IMR-90 (cell line): ENCODE measurements around the gene SLC3A2. TPM values are rescaled to one million over a fixed set of nuclear protein-coding genes. Genes with fewer than 3 reads are reported as not detected.

Experiments
- ATAC-seq: fragments of 200-7000 bp; cut with Tn5 transposase; 2 replicates; pipeline ENCODE4 v1.9.1; 2020; ENCODE audit warnings: low read depth, mild to moderate bottlenecking, moderate library complexity
- BruUV-seq: library from RNA; stranded (reverse); fragments of 400-500 nt; replicated peaks from 2 replicates; lab custom pipeline; 2021; lab: Mats Ljungman, UMichigan
- CTCF ChIA-PET: fragments of 300-600 bp; formaldehyde crosslinking; extraction: SDS; loops from one replicate; lab custom pipeline; 2021; ENCODE audit warnings: antibody characterized with exemption; lab: Yijun Ruan, JAX
- POLR2A ChIA-PET: fragments of 300-600 bp; sonication (Branson Sonifier 250); formaldehyde crosslinking; loops from one replicate; lab custom pipeline; 2022; ENCODE audit warnings: antibody characterized with exemption; ENCODE audit not compliant: unreplicated experiment; lab: Charles Lee
- DNase-seq: peaks from one replicate; pipeline ENCODE4 v3.0.0; 2013
- H2AFZ ChIP-seq: replicated peaks from 2 replicates; pipeline ENCODE3; 2013; ENCODE audit warnings: low read length, mild to moderate bottlenecking; ENCODE audit not compliant: poor library complexity
- H2AK5ac ChIP-seq: 2 replicates; pipeline ENCODE4 v1.6.1; 2013; ENCODE audit warnings: low read depth, low read length, inconsistent platforms
- H2AK9ac ChIP-seq: replicated peaks from 2 replicates; pipeline ENCODE3; 2013; ENCODE audit warnings: mild to moderate bottlenecking, low read depth, low read length, moderate library complexity; ENCODE audit not compliant: poor library complexity
- H2BK120ac ChIP-seq: 2 replicates; pipeline ENCODE4 v1.6.1; 2013; ENCODE audit warnings: low read depth, low read length, inconsistent platforms
- H2BK15ac ChIP-seq: 3 replicates; pipeline ENCODE4 v1.6.1; 2013; ENCODE audit warnings: low read depth, low read length, inconsistent platforms
- H2BK20ac ChIP-seq: 2 replicates; pipeline ENCODE4 v1.6.1; 2013; ENCODE audit warnings: low read depth, mild to moderate bottlenecking, inconsistent platforms, low read length, moderate library complexity
- H2BK5ac ChIP-seq: 2 replicates; pipeline ENCODE4 v1.6.1; 2013; ENCODE audit warnings: mild to moderate bottlenecking, low read depth, low read length, inconsistent platforms; ENCODE audit not compliant: poor library complexity, severe bottlenecking
- H3K14ac ChIP-seq: replicated peaks from 2 replicates; pipeline ENCODE4 v1.6.1; 2013; ENCODE audit warnings: low read depth, low read length, inconsistent platforms
- H3K18ac ChIP-seq: 2 replicates; pipeline ENCODE4 v1.6.1; 2013; ENCODE audit warnings: low read depth, low read length, control low read depth
- H3K23ac ChIP-seq: 2 replicates; pipeline ENCODE4 v1.6.1; 2013; ENCODE audit warnings: low read depth, low read length, inconsistent platforms
- H3K27ac ChIP-seq: 2 replicates; pipeline ENCODE4 v1.5.1; 2013; ENCODE audit warnings: mild to moderate bottlenecking, control low read depth, low read length; ENCODE audit not compliant: insufficient read depth
- H3K27me3 ChIP-seq: 2 replicates; pipeline ENCODE4 v1.6.1; 2013; ENCODE audit warnings: low read length; ENCODE audit not compliant: control insufficient read depth, insufficient read depth
- H3K36me3 ChIP-seq: 2 replicates; pipeline ENCODE4 v1.6.1; 2013; ENCODE audit warnings: low read length, mixed read lengths; ENCODE audit not compliant: control insufficient read depth, insufficient read depth
- H3K4ac ChIP-seq: 2 replicates; pipeline ENCODE4 v1.6.1; 2013; ENCODE audit warnings: low read depth, low read length, inconsistent platforms
- H3K4me1 ChIP-seq: 2 replicates; pipeline ENCODE4 v1.6.1; 2013; ENCODE audit warnings: low read length, mixed read lengths; ENCODE audit not compliant: control insufficient read depth, insufficient read depth
- H3K4me2 ChIP-seq: 2 replicates; pipeline ENCODE4 v1.6.1; 2013; ENCODE audit warnings: low read depth, mild to moderate bottlenecking, control low read depth, low read length, moderate library complexity
- H3K4me3 ChIP-seq: 2 replicates; pipeline ENCODE4 v1.5.1; 2013; ENCODE audit warnings: low read depth, mild to moderate bottlenecking, control low read depth, low read length, moderate library complexity; ENCODE audit not compliant: insufficient read depth
- H3K56ac ChIP-seq: 2 replicates; pipeline ENCODE4 v1.6.1; 2013; ENCODE audit warnings: low read length, inconsistent platforms; ENCODE audit not compliant: insufficient read depth; ENCODE audit errors: extremely low read depth
- H3K79me1 ChIP-seq, 2 experiments: 2 replicates each; pipeline ENCODE4 v1.6.1; 2013; ENCODE audit warnings: low read length in 2 of 2, inconsistent platforms in 1 of 2, low read depth in 1 of 2
- H3K9ac ChIP-seq: 2 replicates; pipeline ENCODE4 v1.6.1; 2013; ENCODE audit warnings: low read depth, low read length, control low read depth
- H3K9me1 ChIP-seq: 2 replicates; pipeline ENCODE4 v1.6.1; 2013; ENCODE audit warnings: low read length, inconsistent platforms; ENCODE audit not compliant: insufficient read depth
- H3K9me3 ChIP-seq: 2 replicates; pipeline ENCODE4 v1.6.1; 2013; ENCODE audit warnings: low read length; ENCODE audit not compliant: control insufficient read depth, insufficient read depth
- H4K20me1 ChIP-seq: 2 replicates; pipeline ENCODE4 v1.6.1; 2013; ENCODE audit warnings: low read length, inconsistent platforms; ENCODE audit not compliant: insufficient read depth
- H4K5ac ChIP-seq: 2 replicates; pipeline ENCODE4 v1.6.1; 2013; ENCODE audit warnings: mild to moderate bottlenecking, low read depth, low read length, control low read depth
- H4K8ac ChIP-seq, 2 experiments: 2 replicates each; pipeline ENCODE4 v1.6.1; 2013; ENCODE audit warnings: low read depth in 2 of 2, low read length in 2 of 2, control low read depth in 1 of 2, inconsistent platforms in 1 of 2
- H4K91ac ChIP-seq: 2 replicates; pipeline ENCODE4 v1.6.1; 2013; ENCODE audit warnings: low read depth, low read length, inconsistent platforms; ENCODE audit not compliant: insufficient read depth
- BHLHE40 ChIP-seq: fragments of 150-350 bp; IDR thresholded peaks from 2 replicates; pipeline ENCODE4 v1.6.1; 2016; ENCODE audit warnings: mild to moderate bottlenecking, low read depth, low read length
- CHD1 ChIP-seq: IDR thresholded peaks from 2 replicates; pipeline ENCODE4 v1.6.1; 2012; ENCODE audit warnings: low read depth, low read length, improper control_type of control experiment
- FOS ChIP-seq: fragments of 150-350 bp; IDR thresholded peaks from 2 replicates; pipeline ENCODE4 v1.6.1; 2016; ENCODE audit warnings: low read depth, low read length
- MAZ ChIP-seq: IDR thresholded peaks from 2 replicates; pipeline ENCODE4 v1.6.1; 2012; ENCODE audit warnings: low read depth, mild to moderate bottlenecking, low read length, improper control_type of control experiment, moderate library complexity, borderline replicate concordance
- POLR2A ChIP-seq: IDR thresholded peaks from 2 replicates; pipeline ENCODE4 v1.6.1; 2012; ENCODE audit warnings: mild to moderate bottlenecking, low read depth, low read length
- SMC3 ChIP-seq: fragments of 150-350 bp; IDR thresholded peaks from 2 replicates; pipeline ENCODE4 v1.6.1; 2016; ENCODE audit warnings: low read depth, mild to moderate bottlenecking, antibody characterized with exemption, low read length, moderate library complexity
- WGBS, 2 experiments: methylation state at CpG; one replicate each; pipeline versions ENCODE4 v1.1.5 to v1.1.7; 2013; ENCODE audit warnings: missing lambda C conversion rate in 2 of 2; ENCODE audit not compliant: insufficient read length in 1 of 2; ENCODE audit errors: extremely low coverage in 2 of 2; 5-methylcytosine and 5-hydroxymethylcytosine counted together
- dilution Hi-C: fragments of 300-500 bp; cut with HindIII; formaldehyde crosslinking; loops from one replicate; pipeline ENCODE4 v1.14.3; 2018; ENCODE audit warnings: low sequenced_read_pairs; ENCODE audit not compliant: unreplicated experiment
- in situ Hi-C: fragments of 300-500 bp; cut with MboI; formaldehyde crosslinking; loops from 3 replicates; pipeline ENCODE4 v1.14.3; 2019; ENCODE audit warnings: low sequenced_read_pairs, inconsistent platforms, mixed read lengths
- intact Hi-C: fragments of 100-400 bp; cut with micrococcal nuclease; formaldehyde crosslinking; loops from 2 replicates; pipeline ENCODE4 v1.10.0; 2022
- polyA plus RNA-seq, 3 experiments: library from polyadenylated mRNA; depleted of rRNA; stranded (reverse); fragments of >200 nt; gene quantifications; 2 replicates each; pipeline ENCODE4 v1.2.3, GENCODE V29; 2012; ENCODE audit warnings: low replicate concordance in 1 of 3
- total RNA-seq: library from RNA; depleted of rRNA; stranded (reverse); fragments of >200 nt; gene quantifications from 2 replicates; pipeline ENCODE4 v1.2.3, GENCODE V29; 2012
- TF ChIP-seq, protein P1 (sequence below): conservative IDR thresholded peaks from 2 replicates; pipeline ENCODE4 v1.5.1; 2012; ENCODE audit warnings: mild to moderate bottlenecking, low read depth, low read length, improper control_type of control experiment

The SLC3A2 gene
- total and polyA plus RNA-seq, 2 of the 4 experiments (the other 2 are of a cell fraction) = 140 to 239 TPM

DNA sequence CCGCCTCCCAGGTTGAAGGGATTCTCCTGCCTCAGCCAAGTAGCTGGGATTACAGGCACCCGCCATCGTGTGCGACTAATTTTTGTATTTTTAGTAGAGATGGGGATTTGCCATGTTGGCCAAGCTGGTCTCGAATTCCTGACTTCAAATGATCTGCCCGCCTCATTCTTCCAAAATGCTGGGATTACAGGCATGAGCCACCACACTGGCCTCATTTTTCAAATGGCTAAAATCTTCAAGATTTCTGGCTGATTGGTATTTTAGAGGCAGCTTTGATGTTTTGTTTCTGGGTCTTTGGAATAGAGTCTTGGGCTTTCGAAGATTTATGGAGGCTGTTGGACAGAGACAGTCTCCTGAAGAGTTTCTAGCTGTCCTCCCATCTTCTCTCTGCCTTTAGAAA lies 5.8 kb upstream of the SLC3A2 start:
- Histone ChIP-seq H3K27me3 (no peaks in the 10 kb centered on the region), H4K91ac (no peak overlapping the region), H3K56ac (no peak overlapping the region), H3K9me1 (no peaks in the 10 kb centered on the region; the same call in 1 of the 2 replicates), H2BK20ac (no peak overlapping the region), H3K4ac (no peak overlapping the region), H2BK120ac (no peak overlapping the region), H3K9me3 (no peaks in the 10 kb centered on the region), H2BK5ac (no peak overlapping the region), H3K18ac (no peak overlapping the region), H3K14ac (no peak overlapping the region), H3K23ac (no peak overlapping the region), H3K27ac (peak overlapping the region; percentile 56; the same call in 1 of the 2 replicates), H3K36me3 (no peaks in the 10 kb centered on the region), H4K20me1 (no peaks in the 10 kb centered on the region), H3K4me3 (no peak overlapping the region), H3K4me2 (no peak overlapping the region), H3K4me1 (peaks cover 11% of the 10 kb centered on the region), H3K79me1 (peaks cover 4 to 16% of the 10 kb centered on the region in 2 experiments; a peak in 3 of 4 replicates), H2AK9ac (no peak overlapping the region), H4K8ac (no peak overlapping the region), H4K5ac (no peak overlapping the region), H2BK15ac (no peak overlapping the region), H2AFZ (no peak overlapping the region), H3K9ac (no peak overlapping the region), H2AK5ac (no peak overlapping the region)
- dilution Hi-C loops = no loop called here
- no TSS peak for BruUV-seq
- no peak for ATAC-seq
- DNase-seq = no peak
- intact Hi-C loops = no loop called here
- TF ChIP-seq FOS (no peak), BHLHE40 (no peak), CHD1 (no peak), MAZ (no peak), POLR2A (no peak), SMC3 (no peak)
- TF ChIP-seq, protein P1, sequence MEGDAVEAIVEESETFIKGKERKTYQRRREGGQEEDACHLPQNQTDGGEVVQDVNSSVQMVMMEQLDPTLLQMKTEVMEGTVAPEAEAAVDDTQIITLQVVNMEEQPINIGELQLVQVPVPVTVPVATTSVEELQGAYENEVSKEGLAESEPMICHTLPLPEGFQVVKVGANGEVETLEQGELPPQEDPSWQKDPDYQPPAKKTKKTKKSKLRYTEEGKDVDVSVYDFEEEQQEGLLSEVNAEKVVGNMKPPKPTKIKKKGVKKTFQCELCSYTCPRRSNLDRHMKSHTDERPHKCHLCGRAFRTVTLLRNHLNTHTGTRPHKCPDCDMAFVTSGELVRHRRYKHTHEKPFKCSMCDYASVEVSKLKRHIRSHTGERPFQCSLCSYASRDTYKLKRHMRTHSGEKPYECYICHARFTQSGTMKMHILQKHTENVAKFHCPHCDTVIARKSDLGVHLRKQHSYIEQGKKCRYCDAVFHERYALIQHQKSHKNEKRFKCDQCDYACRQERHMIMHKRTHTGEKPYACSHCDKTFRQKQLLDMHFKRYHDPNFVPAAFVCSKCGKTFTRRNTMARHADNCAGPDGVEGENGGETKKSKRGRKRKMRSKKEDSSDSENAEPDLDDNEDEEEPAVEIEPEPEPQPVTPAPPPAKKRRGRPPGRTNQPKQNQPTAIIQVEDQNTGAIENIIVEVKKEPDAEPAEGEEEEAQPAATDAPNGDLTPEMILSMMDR = no peak
- no CpG with 5 or more reads among the region's 7 CpGs for WGBS, 2 experiments
- ChIA-PET CTCF (interaction anchor here (0.9 to 1.2 kb wide), 2 partner anchors 12 to 88 kb away, joined by 3 read pairs; no protein-coding TSS in a partner anchor), POLR2A (no interaction called here)
- in situ Hi-C loops = loop anchor here (25.0 kb wide), 2 partner anchors 488 to 787 kb away; partner anchors contain the start of gene ATL3
